HUES6 (cell line): ENCODE measurements around the gene ARHGAP11B.
"Not testable (repeated sequence)": the region's sequence is repeated elsewhere in the genome, so short reads cannot be mapped to it uniquely, and the experiment has no call there.

Experiments used
- H3K27ac ChIP-seq: 2 replicates; pipeline ENCODE4 v1.7.0; 2013; ENCODE audit warnings: low read depth, mild to moderate bottlenecking, low read length, inconsistent platforms
- H3K27me3 ChIP-seq: 2 replicates; pipeline ENCODE4 v1.6.1; 2013; ENCODE audit warnings: low read length; ENCODE audit not compliant: control insufficient read depth, insufficient read depth
- H3K36me3 ChIP-seq: 2 replicates; pipeline ENCODE4 v1.6.1; 2013; ENCODE audit warnings: low read length; ENCODE audit not compliant: control insufficient read depth, insufficient read depth
- H3K4me1 ChIP-seq: 2 replicates; pipeline ENCODE4 v1.6.1; 2013; ENCODE audit warnings: low read length; ENCODE audit not compliant: control insufficient read depth, insufficient read depth
- H3K4me3 ChIP-seq: 2 replicates; pipeline ENCODE4 v1.5.1; 2013; ENCODE audit warnings: low read depth, low read length
- H3K9ac ChIP-seq: one replicate; pipeline ENCODE4 v1.6.1; 2013; ENCODE audit warnings: mild to moderate bottlenecking, low read length
- H3K9me3 ChIP-seq: 2 replicates; pipeline ENCODE4 v1.6.1; 2013; ENCODE audit warnings: low read depth, low read length; ENCODE audit not compliant: control insufficient read depth, insufficient read depth

Gene ARHGAP11B

GRCh38 chr15:30625436-30626193 lies at the start of gene ARHGAP11B:
TSS of gene ARHGAP11B (plus strand) at chr15:30626128.
- H3K27me3 ChIP-seq, H3K4me1 ChIP-seq, H3K36me3 ChIP-seq, H3K9me3 ChIP-seq: not testable (repeated sequence)
- Histone ChIP-seq H3K27ac (peak within 1 kb of the TSS; percentile 75), H3K4me3 (peak within 1 kb of the TSS; percentile 83), H3K9ac (peak within 1 kb of the TSS; percentile 90)

GRCh38 chr15:30579394-30579970 lies 46.4 kb upstream of the ARHGAP11B start:
- not testable (repeated sequence) for H3K9me3 ChIP-seq, H3K4me3 ChIP-seq, H3K4me1 ChIP-seq, H3K27ac ChIP-seq, H3K27me3 ChIP-seq, H3K9ac ChIP-seq, H3K36me3 ChIP-seq

GRCh38 chr15:30580716-30581115 lies 45.2 kb upstream of the ARHGAP11B start:
- not testable (repeated sequence) for H3K27ac ChIP-seq, H3K36me3 ChIP-seq, H3K4me1 ChIP-seq, H3K9me3 ChIP-seq, H3K9ac ChIP-seq, H3K27me3 ChIP-seq, H3K4me3 ChIP-seq

- not testable (repeated sequence) for H3K4me3 ChIP-seq, H3K9ac ChIP-seq, H3K27me3 ChIP-seq, H3K36me3 ChIP-seq, H3K9me3 ChIP-seq, H3K4me1 ChIP-seq, H3K27ac ChIP-seq
Measured at GRCh38 chr15:30598953-30599352, 27.0 kb upstream of the ARHGAP11B start.

- not testable (repeated sequence) for H3K9ac ChIP-seq, H3K27ac ChIP-seq, H3K4me3 ChIP-seq, H3K27me3 ChIP-seq, H3K9me3 ChIP-seq, H3K36me3 ChIP-seq, H3K4me1 ChIP-seq
Measured at GRCh38 chr15:30603796-30604195, 22.1 kb upstream of the ARHGAP11B start, which contains the start of gene GOLGA8H. TSS of gene GOLGA8H (plus strand) at chr15:30604028. CDS start at chr15:30604126, 98 bp downstream.

GRCh38 chr15:30612271-30612670 lies 13.7 kb upstream of the ARHGAP11B start:
- not testable (repeated sequence) for H3K27ac ChIP-seq, H3K9ac ChIP-seq, H3K4me1 ChIP-seq, H3K4me3 ChIP-seq, H3K36me3 ChIP-seq, H3K9me3 ChIP-seq, H3K27me3 ChIP-seq

- H3K27me3 ChIP-seq, H3K4me1 ChIP-seq, H3K27ac ChIP-seq, H3K9ac ChIP-seq, H3K36me3 ChIP-seq, H3K9me3 ChIP-seq, H3K4me3 ChIP-seq: not testable (repeated sequence)
Measured at GRCh38 chr15:30621342-30621741, 4.6 kb upstream of the ARHGAP11B start.

- H3K36me3 ChIP-seq, H3K4me1 ChIP-seq, H3K9me3 ChIP-seq, H3K27me3 ChIP-seq: not testable (repeated sequence)
- Histone ChIP-seq H3K27ac (peak overlapping the region; percentile 75; the same call in 1 of the 2 replicates), H3K9ac (peak overlapping the region; percentile 90), H3K4me3 (peak overlapping the region; percentile 83)
Measured at GRCh38 chr15:30626194-30626565, 252 bp downstream of the ARHGAP11B start.

GRCh38 chr15:30626632-30627031 lies 704 bp downstream of the ARHGAP11B start:
- H3K4me1 ChIP-seq, H3K36me3 ChIP-seq, H3K27me3 ChIP-seq, H3K9me3 ChIP-seq: not testable (repeated sequence)
- Histone ChIP-seq H3K27ac (peak overlapping the region; percentile 75; the same call in 1 of the 2 replicates), H3K4me3 (peak overlapping the region; percentile 83), H3K9ac (peak overlapping the region; percentile 90)

- Histone ChIP-seq H3K4me1 (no peaks in the 10 kb centered on the region), H3K27me3 (no peaks in the 10 kb centered on the region), H3K4me3 (no peak overlapping the region), H3K27ac (no peak overlapping the region), H3K9ac (no peak overlapping the region), H3K36me3 (peaks cover 48% of the 10 kb centered on the region), H3K9me3 (no peaks in the 10 kb centered on the region)
Measured at GRCh38 chr15:30650012-30650929, 24.3 kb downstream of the ARHGAP11B start.

- not testable (repeated sequence) for H3K4me1 ChIP-seq, H3K27ac ChIP-seq, H3K27me3 ChIP-seq, H3K4me3 ChIP-seq, H3K9me3 ChIP-seq, H3K9ac ChIP-seq
- peaks cover 21% of the 10 kb centered on the region for H3K36me3 ChIP-seq
Measured at GRCh38 chr15:30661154-30661553, 35.2 kb downstream of the ARHGAP11B start.
